HL-60 (cell line): Measurements from ENCODE around the gene DDX17.

Experiments used
- CTCF ChIP-seq: IDR thresholded peaks from one replicate; pipeline ENCODE4 v1.5.1; 2011; ENCODE audit warnings: low read length, control low read depth, inconsistent platforms; ENCODE audit not compliant: insufficient read depth
- POLR2AphosphoS5 ChIP-seq: IDR thresholded peaks from 2 replicates; pipeline ENCODE4 v1.6.1; 2012; ENCODE audit warnings: low read depth

- TF ChIP-seq CTCF (no peak), POLR2AphosphoS5 (no peak)
Measured at GRCh38 chr22:38471237-38471636, 34.9 kb downstream of the DDX17 start.
